ENCODE data around the gene CYB561D1. TPM values are rescaled to one million over a fixed set of nuclear protein-coding genes. Genes with fewer than 3 reads are reported as not detected.

The CYB561D1 gene
- total RNA-seq, 1 donor from 2014 or later: 26.8 TPM

GRCh38 chr1:109466125-109466451, 27.8 kb upstream of the CYB561D1 start:
- intact Hi-C loops (cut with DNase I): loop anchor here (1.0 to 2.0 kb wide), 2 partner anchors 39 to 67 kb away; no protein-coding TSS in a partner anchor
- H3K4me1 ChIP-seq: no peaks in the 10 kb centered on the region
- TF ChIP-seq, protein P1, sequence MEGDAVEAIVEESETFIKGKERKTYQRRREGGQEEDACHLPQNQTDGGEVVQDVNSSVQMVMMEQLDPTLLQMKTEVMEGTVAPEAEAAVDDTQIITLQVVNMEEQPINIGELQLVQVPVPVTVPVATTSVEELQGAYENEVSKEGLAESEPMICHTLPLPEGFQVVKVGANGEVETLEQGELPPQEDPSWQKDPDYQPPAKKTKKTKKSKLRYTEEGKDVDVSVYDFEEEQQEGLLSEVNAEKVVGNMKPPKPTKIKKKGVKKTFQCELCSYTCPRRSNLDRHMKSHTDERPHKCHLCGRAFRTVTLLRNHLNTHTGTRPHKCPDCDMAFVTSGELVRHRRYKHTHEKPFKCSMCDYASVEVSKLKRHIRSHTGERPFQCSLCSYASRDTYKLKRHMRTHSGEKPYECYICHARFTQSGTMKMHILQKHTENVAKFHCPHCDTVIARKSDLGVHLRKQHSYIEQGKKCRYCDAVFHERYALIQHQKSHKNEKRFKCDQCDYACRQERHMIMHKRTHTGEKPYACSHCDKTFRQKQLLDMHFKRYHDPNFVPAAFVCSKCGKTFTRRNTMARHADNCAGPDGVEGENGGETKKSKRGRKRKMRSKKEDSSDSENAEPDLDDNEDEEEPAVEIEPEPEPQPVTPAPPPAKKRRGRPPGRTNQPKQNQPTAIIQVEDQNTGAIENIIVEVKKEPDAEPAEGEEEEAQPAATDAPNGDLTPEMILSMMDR (IDR thresholded peaks at IDR 0.05): no peak
- no peaks in the 10 kb centered on the region for H3K36me3 ChIP-seq
- H3K27ac ChIP-seq: peak overlapping the region; percentile 74 to 92
- no peak for DNase-seq (ENCODE audit: low spot score in 2 of 2)
- no peaks in the 10 kb centered on the region for H3K9me3 ChIP-seq
- no peaks in the 10 kb centered on the region for H3K27me3 ChIP-seq
- H3K4me3 ChIP-seq: peak overlapping the region; percentile 57 to 91

GRCh38 chr1:109466452-109467300, 27.2 kb upstream of the CYB561D1 start, which contains the start of gene SYPL2:
SYPL2 (plus strand) TSS chr1:109466546; CDS start chr1:109466844, 298 bp downstream.
- peak in 1 of 2 donors; percentile 82 for DNase-seq (ENCODE audit: low spot score in 2 of 2)
- Histone ChIP-seq H3K27me3 (no peaks in the 10 kb centered on the region), H3K27ac (peak within 1 kb of the TSS; percentile 74 to 92), H3K9me3 (no peaks in the 10 kb centered on the region), H3K36me3 (no peaks in the 10 kb centered on the region), H3K4me1 (no peaks in the 10 kb centered on the region), H3K4me3 (peak within 1 kb of the TSS; percentile 57 to 91)
- intact Hi-C loops (cut with DNase I): loop anchor here (1.0 to 2.0 kb wide), 3 partner anchors 17 to 66 kb away; partner anchors contain the start of gene ATXN7L2
- TF ChIP-seq, protein P1 (IDR thresholded peaks at IDR 0.05): peak in 1 of 3 experiments; percentile 9

DNA sequence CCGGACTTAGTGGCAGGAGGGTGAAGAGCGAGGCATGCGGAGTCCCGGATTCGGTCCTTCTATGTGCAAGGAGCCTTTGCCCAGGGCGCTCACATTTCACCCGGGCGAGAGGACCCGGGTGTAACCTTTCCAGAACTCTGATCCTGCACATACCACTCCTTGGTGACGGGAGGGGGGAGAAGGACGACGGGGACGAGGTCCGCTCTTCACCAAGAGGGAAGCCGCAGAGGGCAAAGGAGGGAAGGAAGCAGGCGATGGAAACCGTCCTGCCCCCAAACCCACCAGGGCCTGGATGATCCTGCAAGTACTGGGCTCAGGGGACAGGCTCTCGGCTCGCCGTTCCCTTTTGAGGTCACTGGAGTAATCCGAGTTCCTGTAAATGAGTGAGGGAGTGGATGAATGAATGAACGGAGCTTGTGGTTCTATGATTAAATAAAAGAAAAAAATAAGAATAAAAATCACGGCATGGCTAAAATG, 26.6 kb upstream of the CYB561D1 start:
- Histone ChIP-seq H3K27ac (peak overlapping the region; percentile 74 to 92), H3K9me3 (no peaks in the 10 kb centered on the region), H3K4me3 (peak overlapping the region; percentile 57 to 91), H3K36me3 (no peaks in the 10 kb centered on the region), H3K27me3 (no peaks in the 10 kb centered on the region), H3K4me1 (no peaks in the 10 kb centered on the region)
- TF ChIP-seq, protein P1 (IDR thresholded peaks at IDR 0.05): no peak
- intact Hi-C loops (cut with DNase I): loop anchor here (1.0 to 2.0 kb wide), 2 partner anchors 16 to 65 kb away; partner anchors contain the start of gene ATXN7L2
- DNase-seq (ENCODE audit: low spot score in 2 of 2): no peak

GRCh38 chr1:109468061-109468460, 25.8 kb upstream of the CYB561D1 start:
- no peak for DNase-seq (ENCODE audit: low spot score in 2 of 2)
- no peak overlapping the region for H3K4me3 ChIP-seq
- intact Hi-C loops (cut with DNase I): no loop called here
- H3K9me3 ChIP-seq: no peaks in the 10 kb centered on the region
- peak overlapping the region in 1 of 2 donors; percentile 74 for H3K27ac ChIP-seq
- H3K36me3 ChIP-seq: no peaks in the 10 kb centered on the region
- no peaks in the 10 kb centered on the region for H3K27me3 ChIP-seq
- TF ChIP-seq, protein P1 (IDR thresholded peaks at IDR 0.05): no peak
- no peaks in the 10 kb centered on the region for H3K4me1 ChIP-seq

DNA sequence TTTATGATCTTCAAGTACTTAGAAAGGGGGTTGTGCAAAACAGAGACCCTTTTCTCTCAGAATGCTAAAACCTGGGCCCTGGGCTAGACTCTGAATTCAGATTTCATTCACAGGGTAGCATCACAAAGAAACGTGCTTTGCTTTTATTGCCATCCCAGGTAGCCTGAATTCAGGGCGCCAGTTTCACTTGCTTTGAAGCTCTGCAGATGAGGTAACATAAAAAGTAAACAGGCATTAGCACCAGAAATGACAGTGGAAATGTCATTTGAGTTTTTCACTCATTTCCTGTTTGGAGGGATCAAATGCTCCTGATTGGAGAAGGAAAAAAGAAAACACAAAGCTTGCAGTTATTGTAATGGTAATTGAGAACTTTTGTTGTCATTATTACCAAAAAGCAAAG, 25.0 kb upstream of the CYB561D1 start:
- Histone ChIP-seq H3K4me3 (no peak overlapping the region), H3K36me3 (no peaks in the 10 kb centered on the region), H3K27me3 (no peaks in the 10 kb centered on the region), H3K9me3 (no peaks in the 10 kb centered on the region), H3K4me1 (no peaks in the 10 kb centered on the region), H3K27ac (no peak overlapping the region)
- TF ChIP-seq, protein P1 (IDR thresholded peaks at IDR 0.05): no peak
- DNase-seq (ENCODE audit: low spot score in 2 of 2): no peak
- intact Hi-C loops (cut with DNase I): no loop called here

Data from ascending aorta (tissue), 2 donors.